H9 (cell line): Measurements from ENCODE around the gene C11orf91. TPM values are rescaled to one million over a fixed set of nuclear protein-coding genes. Genes with fewer than 3 reads are reported as not detected.

Source experiments
- DNase-seq: peaks from one replicate; pipeline ENCODE4 v3.0.0-alpha.2; 2017
- H2AFZ ChIP-seq: one replicate; pipeline ENCODE4 v1.6.1; 2013; ENCODE audit warnings: mild to moderate bottlenecking, low read length, control low read depth, moderate library complexity
- H2AK5ac ChIP-seq: 2 replicates; pipeline ENCODE4 v1.6.1; 2013; ENCODE audit warnings: low read length, control low read depth, mixed read lengths; ENCODE audit not compliant: insufficient read length
- H2BK120ac ChIP-seq: one replicate; pipeline ENCODE4 v1.6.1; 2013; ENCODE audit warnings: low read depth, mild to moderate bottlenecking, low read length, control low read depth, inconsistent platforms; ENCODE audit not compliant: poor library complexity, severe bottlenecking
- H2BK12ac ChIP-seq: 2 replicates; pipeline ENCODE4 v1.6.1; 2013; ENCODE audit warnings: low read length, control low read depth, mixed read lengths, low read depth; ENCODE audit not compliant: insufficient read length
- H2BK15ac ChIP-seq: 2 replicates; pipeline ENCODE4 v1.6.1; 2013; ENCODE audit warnings: low read depth, low read length, control low read depth
- H2BK20ac ChIP-seq: one replicate; pipeline ENCODE4 v1.6.1; 2013; ENCODE audit warnings: low read depth, mild to moderate bottlenecking, low read length, control low read depth, inconsistent platforms; ENCODE audit not compliant: poor library complexity, severe bottlenecking
- H2BK5ac ChIP-seq: 2 replicates; pipeline ENCODE4 v1.6.1; 2013; ENCODE audit warnings: low read length, control low read depth, mixed read lengths; ENCODE audit not compliant: insufficient read length
- H3K14ac ChIP-seq: 2 replicates; pipeline ENCODE4 v1.6.1; 2013; ENCODE audit warnings: low read length, control low read depth; ENCODE audit not compliant: insufficient read depth
- H3K18ac ChIP-seq: 2 replicates; pipeline ENCODE4 v1.6.1; 2013; ENCODE audit warnings: low read depth, mild to moderate bottlenecking, mixed read lengths, low read length, control low read depth; ENCODE audit not compliant: insufficient read length
- H3K23ac ChIP-seq: 2 replicates; pipeline ENCODE4 v1.6.1; 2013; ENCODE audit warnings: low read length, control low read depth, mixed read lengths, low read depth; ENCODE audit not compliant: insufficient read length
- H3K23me2 ChIP-seq: 2 replicates; pipeline ENCODE4 v1.6.1; 2013; ENCODE audit warnings: low read depth, mild to moderate bottlenecking, mixed read lengths, low read length, control low read depth; ENCODE audit not compliant: insufficient read length, poor library complexity, severe bottlenecking
- H3K27ac ChIP-seq: 2 replicates; pipeline ENCODE4 v1.5.1; 2013; ENCODE audit warnings: low read length, control low read depth, mixed read lengths, low read depth; ENCODE audit not compliant: insufficient read length
- H3K27me3 ChIP-seq: 2 replicates; pipeline ENCODE4 v1.6.1; 2013; ENCODE audit warnings: low read length, control low read depth, inconsistent platforms; ENCODE audit not compliant: insufficient read depth
- H3K4ac ChIP-seq: 2 replicates; pipeline ENCODE4 v1.6.1; 2013; ENCODE audit warnings: low read depth, mild to moderate bottlenecking, control low read depth, inconsistent platforms, low read length, moderate library complexity
- H3K4me1 ChIP-seq: 2 replicates; pipeline ENCODE4 v1.6.1; 2013; ENCODE audit warnings: low read length, control low read depth, inconsistent platforms; ENCODE audit not compliant: insufficient read depth
- H3K4me2 ChIP-seq: 2 replicates; pipeline ENCODE4 v1.6.1; 2013; ENCODE audit warnings: low read length, control low read depth, mixed read lengths; ENCODE audit not compliant: insufficient read length, insufficient read depth
- H3K56ac ChIP-seq: 2 replicates; pipeline ENCODE4 v1.6.1; 2013; ENCODE audit warnings: low read depth, mild to moderate bottlenecking, mixed read lengths, low read length, control low read depth; ENCODE audit not compliant: insufficient read length
- H3K79me1 ChIP-seq: 2 replicates; pipeline ENCODE4 v1.6.1; 2013; ENCODE audit warnings: low read depth, mild to moderate bottlenecking, moderate library complexity, low read length, control low read depth, inconsistent platforms; ENCODE audit not compliant: insufficient read depth, poor library complexity, severe bottlenecking
- H3K79me2 ChIP-seq: 2 replicates; pipeline ENCODE4 v1.6.1; 2013; ENCODE audit warnings: low read length, control low read depth, inconsistent platforms; ENCODE audit not compliant: insufficient read depth
- H3K9ac ChIP-seq: 2 replicates; pipeline ENCODE4 v1.6.1; 2013; ENCODE audit warnings: low read length, control low read depth, mixed read lengths; ENCODE audit not compliant: insufficient read length; ENCODE audit errors: extremely low read depth
- H3K9me3 ChIP-seq: one replicate; pipeline ENCODE4 v1.6.1; 2013; ENCODE audit warnings: low read depth, low read length, inconsistent platforms; ENCODE audit not compliant: control insufficient read depth
- H3T11ph ChIP-seq: one replicate; pipeline ENCODE4 v1.6.1; 2013; ENCODE audit warnings: mild to moderate bottlenecking, low read length, control low read depth, inconsistent platforms
- H4K20me1 ChIP-seq: one replicate; pipeline ENCODE4 v1.6.1; 2013; ENCODE audit not compliant: control insufficient read depth, insufficient read length, insufficient read depth
- H4K5ac ChIP-seq: 2 replicates; pipeline ENCODE4 v1.6.1; 2013; ENCODE audit warnings: low read depth, mild to moderate bottlenecking, mixed read lengths, low read length, control low read depth; ENCODE audit not compliant: insufficient read length
- H4K8ac ChIP-seq: replicated peaks from 2 replicates; pipeline ENCODE4 v1.6.1; 2013; ENCODE audit warnings: low read length, control low read depth, mixed read lengths, low read depth; ENCODE audit not compliant: insufficient read length
- H4K91ac ChIP-seq: 2 replicates; pipeline ENCODE4 v1.6.1; 2013; ENCODE audit warnings: low read depth, mild to moderate bottlenecking, moderate library complexity, mixed read lengths, low read length, control low read depth; ENCODE audit not compliant: insufficient read length
- H3K27ac Mint-ChIP-seq, 3 experiments: 2 replicates in 2 of 3; 3 replicates in 1 of 3; pipeline ENCODE4 v1.8.0; 2020 to 2021; ENCODE audit warnings: mixed read lengths in 3 of 3, mild to moderate bottlenecking in 1 of 3, moderate library complexity in 1 of 3
- H3K27me3 Mint-ChIP-seq: 2 replicates; pipeline ENCODE4 v1.8.0; 2021; ENCODE audit warnings: low read depth, mild to moderate bottlenecking, moderate library complexity, mixed read lengths
- H3K36me3 Mint-ChIP-seq, 3 experiments: 2 replicates in 2 of 3; 3 replicates in 1 of 3; pipeline ENCODE4 v1.8.0; 2020 to 2021; ENCODE audit warnings: low read depth in 3 of 3, mixed read lengths in 3 of 3; ENCODE audit not compliant: insufficient read depth in 1 of 3
- H3K4me1 Mint-ChIP-seq, 2 experiments: 2 replicates each; pipeline ENCODE4 v1.8.0; 2020; ENCODE audit warnings: mixed read lengths in 2 of 2
- H3K4me3 Mint-ChIP-seq, 2 experiments: 2 replicates in 1 of 2; 3 replicates in 1 of 2; pipeline ENCODE4 v1.8.0; 2020 to 2021; ENCODE audit warnings: mild to moderate bottlenecking in 2 of 2, mixed read lengths in 2 of 2, moderate library complexity in 1 of 2
- H3K9me3 Mint-ChIP-seq, 2 experiments: 2 replicates in 1 of 2; 3 replicates in 1 of 2; pipeline ENCODE4 v1.8.0; 2020; ENCODE audit warnings: mild to moderate bottlenecking in 2 of 2, mixed read lengths in 2 of 2, moderate library complexity in 1 of 2
- WGBS: extraction: QIAGEN DNeasy Blood & Tissue Kit; methylation state at CpG from one replicate; pipeline ENCODE4 v1.1.7; 2013; ENCODE audit warnings: missing lambda C conversion rate, low lambda C conversion rate, mixed read lengths; ENCODE audit not compliant: insufficient read length; ENCODE audit errors: extremely low coverage; 5-methylcytosine and 5-hydroxymethylcytosine counted together
- total RNA-seq: library from RNA; stranded (reverse); gene quantifications from 2 replicates; pipeline ENCODE4 v1.2.1, GENCODE V29; 2021
- TF ChIP-seq, protein P1 (sequence below): fragments of 200-600 bp; sonication (generic); conservative IDR thresholded peaks from 3 replicates; pipeline ENCODE4 v1.8.0; 2021; ENCODE audit warnings: antibody characterized with exemption, mild to moderate bottlenecking

Gene C11orf91
- total RNA-seq, 1 experiment from 2014 or later: not detected

DNA sequence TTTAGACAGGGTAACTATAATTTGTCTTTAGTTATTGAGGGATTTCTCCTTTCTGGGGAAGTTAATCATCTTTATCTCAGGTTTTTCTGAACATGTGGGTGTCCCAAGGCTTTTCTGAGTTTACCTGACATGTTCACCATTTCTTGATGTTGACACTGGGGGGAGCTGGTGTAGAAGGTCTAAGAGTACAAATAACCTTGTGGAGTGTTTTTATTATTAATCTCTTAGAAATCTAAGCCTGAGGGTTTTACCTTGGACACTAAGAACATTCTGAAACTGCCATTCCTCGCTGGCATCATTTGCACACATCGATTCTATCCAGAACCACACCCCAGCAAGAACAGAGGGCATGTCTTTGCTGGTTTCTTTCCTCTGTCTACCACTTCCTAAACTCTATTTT is 15.6 kb upstream of the C11orf91 start:
- Histone ChIP-seq H3K79me1 (no peaks in the 10 kb centered on the region), H3K27ac (no peak overlapping the region), H3K4ac (no peak overlapping the region), H3K23ac (no peak overlapping the region), H2BK12ac (no peak overlapping the region), H3T11ph (no peak overlapping the region), H3K4me1 (no peaks in the 10 kb centered on the region), H4K5ac (no peak overlapping the region), H2BK120ac (no peak overlapping the region), H2BK15ac (no peak overlapping the region), H3K79me2 (no peaks in the 10 kb centered on the region), H3K14ac (no peak overlapping the region), H3K9ac (no peak overlapping the region), H3K27me3 (no peaks in the 10 kb centered on the region), H3K56ac (no peak overlapping the region), H3K9me3 (no peaks in the 10 kb centered on the region), H3K18ac (no peak overlapping the region), H3K4me2 (no peak overlapping the region), H3K23me2 (no peaks in the 10 kb centered on the region), H4K20me1 (no peaks in the 10 kb centered on the region), H2AFZ (no peak overlapping the region), H2BK20ac (no peak overlapping the region), H2BK5ac (no peak overlapping the region), H2AK5ac (no peak overlapping the region), H4K8ac (no peak overlapping the region), H4K91ac (no peak overlapping the region)
- Mint-ChIP-seq H3K27ac (no peak overlapping the region), H3K4me1 (no peaks in the 10 kb centered on the region), H3K27me3 (no peaks in the 10 kb centered on the region), H3K4me3 (no peak overlapping the region), H3K9me3 (no peaks in the 10 kb centered on the region), H3K36me3 (peaks cover 0 to 38% (median 31%) of the 10 kb centered on the region in 3 experiments; a peak in 6 of 7 replicates)
- no CpG with 5 or more reads among the region's 2 CpGs for WGBS
- TF ChIP-seq, protein P1, sequence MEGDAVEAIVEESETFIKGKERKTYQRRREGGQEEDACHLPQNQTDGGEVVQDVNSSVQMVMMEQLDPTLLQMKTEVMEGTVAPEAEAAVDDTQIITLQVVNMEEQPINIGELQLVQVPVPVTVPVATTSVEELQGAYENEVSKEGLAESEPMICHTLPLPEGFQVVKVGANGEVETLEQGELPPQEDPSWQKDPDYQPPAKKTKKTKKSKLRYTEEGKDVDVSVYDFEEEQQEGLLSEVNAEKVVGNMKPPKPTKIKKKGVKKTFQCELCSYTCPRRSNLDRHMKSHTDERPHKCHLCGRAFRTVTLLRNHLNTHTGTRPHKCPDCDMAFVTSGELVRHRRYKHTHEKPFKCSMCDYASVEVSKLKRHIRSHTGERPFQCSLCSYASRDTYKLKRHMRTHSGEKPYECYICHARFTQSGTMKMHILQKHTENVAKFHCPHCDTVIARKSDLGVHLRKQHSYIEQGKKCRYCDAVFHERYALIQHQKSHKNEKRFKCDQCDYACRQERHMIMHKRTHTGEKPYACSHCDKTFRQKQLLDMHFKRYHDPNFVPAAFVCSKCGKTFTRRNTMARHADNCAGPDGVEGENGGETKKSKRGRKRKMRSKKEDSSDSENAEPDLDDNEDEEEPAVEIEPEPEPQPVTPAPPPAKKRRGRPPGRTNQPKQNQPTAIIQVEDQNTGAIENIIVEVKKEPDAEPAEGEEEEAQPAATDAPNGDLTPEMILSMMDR: peak; percentile 53
- no peak for DNase-seq
